Testis (tissue), 3 donors: ENCODE data around the gene RER1. TPM values are rescaled to one million over a fixed set of nuclear protein-coding genes. Genes with fewer than 3 reads are reported as not detected.

Source experiments
- DNase-seq: peaks from one replicate; pipeline ENCODE4 v3.0.0-alpha.2; 2019
- H3K27ac ChIP-seq, 2 donors: fragments of 200-600 bp; sonication (generic); one replicate each; pipeline ENCODE4 v1.5.1; 2019
- H3K27me3 ChIP-seq: fragments of 200-600 bp; sonication (generic); one replicate; pipeline ENCODE4 v1.5.1; 2019
- H3K36me3 ChIP-seq: fragments of 200-600 bp; sonication (generic); one replicate; pipeline ENCODE4 v1.5.1; 2017; ENCODE audit warnings: low read depth; ENCODE audit errors: missing control alignments
- H3K4me1 ChIP-seq: fragments of 200-600 bp; sonication (generic); one replicate; pipeline ENCODE4 v1.5.1; 2019
- H3K4me3 ChIP-seq, 2 donors: fragments of 200-600 bp; sonication (generic); one replicate each; pipeline ENCODE4 v1.5.1; 2017 to 2019
- H3K9me3 ChIP-seq: fragments of 200-600 bp; sonication (generic); one replicate; pipeline ENCODE4 v1.5.1; 2017
- POLR2A ChIP-seq: fragments of 450-650 bp; IDR thresholded peaks from one replicate; pipeline ENCODE4 v1.6.1; 2017; ENCODE audit warnings: antibody characterized with exemption, mild to moderate bottlenecking, moderate library complexity
- WGBS, 2 donors: methylation state at CpG; one replicate each; pipeline ENCODE4 v1.1.5; 2018; 5-methylcytosine and 5-hydroxymethylcytosine counted together
- intact Hi-C: fragments of 100-400 bp; cut with DNase I; formaldehyde crosslinking; loops from one replicate; pipeline ENCODE4 v1.15.1; 2023; ENCODE audit warnings: low total_unique reads
- polyA plus RNA-seq: library from polyadenylated mRNA; stranded (reverse); fragments of 350-450 nt; fragmentation: Illumina TruSeq; extraction: RNeasy Lipid Tissue Mini Kit (QIAGEN cat#74804); gene quantifications from one replicate; pipeline ENCODE4 v1.2.3, GENCODE V29; 2014; ENCODE audit warnings: low read depth, low replicate concordance; ENCODE audit not compliant: insufficient read depth
- total RNA-seq, 2 donors: library from RNA; depleted of rRNA; stranded (reverse); fragments of >200 nt; gene quantifications; one replicate each; pipeline ENCODE4 v1.2.3, GENCODE V29; 2016
- TF ChIP-seq, protein P1 (sequence below), 3 experiments: fragments of 450-650 bp in 2 of 3; fragments of 200-600 bp in 1 of 3; sonication (generic) in 1 of 3; IDR thresholded peaks; one replicate each; pipeline ENCODE4 v1.5.1; 2016 to 2019; ENCODE audit warnings: antibody characterized with exemption in 3 of 3, mild to moderate bottlenecking in 2 of 3, moderate library complexity in 1 of 3

Gene RER1
- total and polyA plus RNA-seq, 3 donors from 2014 or later = 89.9 to 262 (median 104) TPM

DNA sequence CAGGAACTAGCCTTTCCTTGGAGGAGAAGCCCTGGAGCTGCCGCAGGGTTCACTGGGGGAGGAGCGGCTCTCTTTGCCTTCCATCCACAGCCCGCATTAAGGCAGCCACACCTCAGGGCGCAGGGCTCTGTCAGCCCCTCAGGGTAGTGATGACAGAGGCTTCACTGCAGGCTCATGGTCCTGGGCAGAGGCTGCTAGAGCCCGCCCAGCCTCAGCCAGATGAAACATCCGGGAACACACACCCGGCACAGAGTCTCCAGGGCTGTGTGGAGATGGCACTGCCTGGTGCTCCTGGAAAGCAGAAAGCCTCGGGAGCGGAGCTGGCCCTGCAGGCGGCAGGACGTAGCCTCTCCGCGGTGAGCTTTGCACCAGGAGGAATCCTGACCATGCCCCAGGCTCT lies 50.1 kb downstream of the RER1 start:
- no peak overlapping the region for H3K27ac ChIP-seq
- no peaks in the 10 kb centered on the region for H3K27me3 ChIP-seq
- TF ChIP-seq POLR2A = no peak
- TF ChIP-seq, protein P1, sequence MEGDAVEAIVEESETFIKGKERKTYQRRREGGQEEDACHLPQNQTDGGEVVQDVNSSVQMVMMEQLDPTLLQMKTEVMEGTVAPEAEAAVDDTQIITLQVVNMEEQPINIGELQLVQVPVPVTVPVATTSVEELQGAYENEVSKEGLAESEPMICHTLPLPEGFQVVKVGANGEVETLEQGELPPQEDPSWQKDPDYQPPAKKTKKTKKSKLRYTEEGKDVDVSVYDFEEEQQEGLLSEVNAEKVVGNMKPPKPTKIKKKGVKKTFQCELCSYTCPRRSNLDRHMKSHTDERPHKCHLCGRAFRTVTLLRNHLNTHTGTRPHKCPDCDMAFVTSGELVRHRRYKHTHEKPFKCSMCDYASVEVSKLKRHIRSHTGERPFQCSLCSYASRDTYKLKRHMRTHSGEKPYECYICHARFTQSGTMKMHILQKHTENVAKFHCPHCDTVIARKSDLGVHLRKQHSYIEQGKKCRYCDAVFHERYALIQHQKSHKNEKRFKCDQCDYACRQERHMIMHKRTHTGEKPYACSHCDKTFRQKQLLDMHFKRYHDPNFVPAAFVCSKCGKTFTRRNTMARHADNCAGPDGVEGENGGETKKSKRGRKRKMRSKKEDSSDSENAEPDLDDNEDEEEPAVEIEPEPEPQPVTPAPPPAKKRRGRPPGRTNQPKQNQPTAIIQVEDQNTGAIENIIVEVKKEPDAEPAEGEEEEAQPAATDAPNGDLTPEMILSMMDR (IDR thresholded peaks at IDR 0.05) = no peak
- H3K4me1 ChIP-seq = peaks cover 5% of the 10 kb centered on the region
- intact Hi-C loops = no loop called here
- no peak overlapping the region for H3K4me3 ChIP-seq
- WGBS, 2 donors = 67% methylated on average over 13 of the region's 13 CpGs; no CpG with 5 or more reads in 1 of the 2 donors
- no peaks in the 10 kb centered on the region for H3K9me3 ChIP-seq
- no peak for DNase-seq
- no peaks in the 10 kb centered on the region for H3K36me3 ChIP-seq

GRCh38 chr1:2442661-2443060 lies 51.0 kb downstream of the RER1 start:
- intact Hi-C loops = no loop called here
- no peak overlapping the region for H3K27ac ChIP-seq
- TF ChIP-seq, protein P1 (IDR thresholded peaks at IDR 0.05) = no peak
- TF ChIP-seq POLR2A = no peak
- no peaks in the 10 kb centered on the region for H3K27me3 ChIP-seq
- no peak overlapping the region for H3K4me3 ChIP-seq
- DNase-seq = peak; percentile 57
- H3K9me3 ChIP-seq = no peaks in the 10 kb centered on the region
- WGBS, 2 donors = 55 to 61% methylated on average over 5 to 6 of the region's 6 CpGs
- peaks cover 5% of the 10 kb centered on the region for H3K4me1 ChIP-seq
- H3K36me3 ChIP-seq = no peaks in the 10 kb centered on the region

- Histone ChIP-seq H3K36me3 (no peaks in the 10 kb centered on the region), H3K9me3 (no peaks in the 10 kb centered on the region), H3K27ac (no peak overlapping the region), H3K4me3 (no peak overlapping the region), H3K27me3 (no peaks in the 10 kb centered on the region), H3K4me1 (peaks cover 5% of the 10 kb centered on the region)
- intact Hi-C loops = no loop called here
- peak; percentile 38 for DNase-seq
- 0 to 1% methylated on average over 12 to 75 of the region's 107 CpGs for WGBS, 2 donors
- TF ChIP-seq, protein P1 (IDR thresholded peaks at IDR 0.05) = peak in 1 of 3 experiments; percentile 7
- TF ChIP-seq POLR2A = no peak
These were observed 51.9 kb downstream of the RER1 start for GRCh38 chr1:2443277-2444137.

- 36 to 54% methylated on average over 9 to 23 of the region's 27 CpGs for WGBS, 2 donors
- intact Hi-C loops = no loop called here
These were observed 52.5 kb downstream of the RER1 start for GRCh38 chr1:2444138-2444591.

More at GRCh38 chr1:2444138-2444591, 52.5 kb downstream of the RER1 start:
- no peak overlapping the region for H3K4me3 ChIP-seq
- TF ChIP-seq, protein P1 (IDR thresholded peaks at IDR 0.05) = no peak
- TF ChIP-seq POLR2A = no peak
- no peaks in the 10 kb centered on the region for H3K36me3 ChIP-seq
- no peak overlapping the region for H3K27ac ChIP-seq
- H3K27me3 ChIP-seq = no peaks in the 10 kb centered on the region
- H3K4me1 ChIP-seq = peaks cover 5% of the 10 kb centered on the region
- no peak for DNase-seq
- H3K9me3 ChIP-seq = no peaks in the 10 kb centered on the region
